Measurements from ENCODE around the gene MFSD12. TPM values are rescaled to one million over a fixed set of nuclear protein-coding genes. Genes with fewer than 3 reads are reported as not detected.

Gene MFSD12
- total RNA-seq, 4 donors from 2014 or later, result 28.5 to 56.1 (median 34.1) TPM

GRCh38 chr19:3500429-3501101, 56.8 kb downstream of the MFSD12 start, which contains the start of gene DOHH:
Gene DOHH, minus strand, starts transcription at chr19:3500674. Its CDS starts 3,860 bp downstream, at chr19:3496814.
- no peak for TF ChIP-seq CTCF (IDR thresholded peaks at IDR 0.05; ENCODE audit: low read depth)

- no peak for TF ChIP-seq CTCF (IDR thresholded peaks at IDR 0.05; ENCODE audit: low read depth)
These were observed 57.5 kb downstream of the MFSD12 start for GRCh38 chr19:3499738-3500428.

GRCh38 chr19:3497757-3498520, 59.4 kb downstream of the MFSD12 start:
- TF ChIP-seq CTCF (IDR thresholded peaks at IDR 0.05; ENCODE audit: low read depth), result no peak

GRCh38 chr19:3496392-3497273, 60.8 kb downstream of the MFSD12 start:
- TF ChIP-seq CTCF (IDR thresholded peaks at IDR 0.05; ENCODE audit: low read depth), result no peak

GRCh38 chr19:3494559-3494958, 62.8 kb downstream of the MFSD12 start:
- no peak for TF ChIP-seq CTCF (IDR thresholded peaks at IDR 0.05; ENCODE audit: low read depth)

Small RNA genes lying within 50 kb of the gene (small RNA-seq; reads per million reads assigned to genes)
- not detected for gene AC005786.1
- not detected for gene RF00212

Other genes starting within 250 kb of the MFSD12 start
- 100 to 1,000 TPM in 1 of 4 donors, 10 to 100 TPM in 3; 45.2 to 191 (median 76.8) TPM for gene NFIC, start 191.0 kb downstream of the MFSD12 start, total RNA-seq
- gene SMIM24, start 77.1 kb downstream of the MFSD12 start, total RNA-seq, result not detected
- not detected for gene SMIM44, start 74.1 kb downstream of the MFSD12 start, total RNA-seq
- gene DOHH, start 56.9 kb downstream of the MFSD12 start, total RNA-seq, result 10 to 100 TPM in 2 of 4 donors, 1 to 10 TPM in 2; 4.9 to 11.9 (median 8.9) TPM
- 10 to 100 TPM in 3 of 4 donors, 1 to 10 TPM in 1; 8.2 to 28.3 (median 13.0) TPM for gene FZR1, start 51.3 kb downstream of the MFSD12 start, total RNA-seq
- gene TEKTIP1, start 18.4 kb downstream of the MFSD12 start, total RNA-seq, result 1 to 10 TPM in 2 of 4 donors, not detected in 2; 1.8 to 4.1 TPM
- gene HMG20B, start 15.4 kb upstream of the MFSD12 start, total RNA-seq, result 100 to 1,000 TPM in 2 of 4 donors, 10 to 100 TPM in 2; 51.4 to 124 (median 102) TPM
- gene GIPC3, start 27.9 kb upstream of the MFSD12 start, total RNA-seq, result 1 to 10 TPM in 3 of 4 donors, under 1 TPM in 1; 0.66 to 4.5 (median 1.7) TPM
- 1 to 10 TPM in 1 of 4 donors, under 1 TPM in 1, not detected in 2; 0.34 to 4.0 TPM for gene TBXA2R, start 49.3 kb upstream of the MFSD12 start, total RNA-seq
- gene CACTIN, start 69.2 kb upstream of the MFSD12 start, total RNA-seq, result 10 to 100 TPM; 10.9 to 29.0 (median 16.8) TPM
- gene PIP5K1C, start 142.9 kb upstream of the MFSD12 start, total RNA-seq, result 10 to 100 TPM; 10.1 to 25.4 (median 13.7) TPM
- gene TJP3, start 150.8 kb upstream of the MFSD12 start, total RNA-seq, result under 1 TPM in 1 of 4 donors, not detected in 3; 0.22 TPM
- 10 to 100 TPM; 12.4 to 31.3 (median 15.4) TPM for gene APBA3, start 204.1 kb upstream of the MFSD12 start, total RNA-seq
- 10 to 100 TPM; 47.6 to 93.8 (median 66.5) TPM for gene MRPL54, start 205.1 kb upstream of the MFSD12 start, total RNA-seq
- gene RAX2, start 214.6 kb upstream of the MFSD12 start, total RNA-seq, result not detected
- gene MATK, start 228.8 kb upstream of the MFSD12 start, total RNA-seq, result 10 to 100 TPM in 1 of 4 donors, 1 to 10 TPM in 3; 1.5 to 25.8 (median 2.7) TPM